HEK293T (cell line): Measurements from ENCODE around the gene ESRRG.

Experiments used
- CTCF ChIA-PET: fragments of 350-600 bp; formaldehyde crosslinking; extraction: SDS; loops from one replicate; lab custom pipeline; 2021; ENCODE audit warnings: antibody characterized with exemption, inconsistent platforms; lab: Yijun Ruan, JAX
- POLR2A ChIA-PET: fragments of 350-600 bp; formaldehyde crosslinking; extraction: SDS; loops from one replicate; lab custom pipeline; 2020; ENCODE audit warnings: antibody characterized with exemption, inconsistent platforms; lab: Yijun Ruan, JAX
- DNase-seq: peaks from one replicate; pipeline ENCODE4 v3.0.0; 2012; ENCODE audit warnings: mixed read lengths; ENCODE audit errors: extremely low spot score
- ARNT ChIP-seq: fragments of 450-650 bp; IDR thresholded peaks from 2 replicates; pipeline ENCODE4 v1.6.1; 2017; ENCODE audit warnings: mild to moderate bottlenecking
- BHLHE40 ChIP-seq: fragments of 450-650 bp; IDR thresholded peaks from 2 replicates; pipeline ENCODE4 v1.6.1; 2016; ENCODE audit warnings: mild to moderate bottlenecking, moderate library complexity, borderline replicate concordance
- CTBP1 ChIP-seq: fragments of 450-650 bp; IDR thresholded peaks from 2 replicates; pipeline ENCODE4 v1.6.1; 2016; ENCODE audit warnings: borderline replicate concordance
- ELF4 ChIP-seq: fragments of 450-650 bp; IDR thresholded peaks from 2 replicates; pipeline ENCODE4 v1.6.1; 2017; ENCODE audit warnings: antibody characterized with exemption
- FOXA1 ChIP-seq: fragments of 450-650 bp; IDR thresholded peaks from 2 replicates; pipeline ENCODE4 v1.6.1; 2016; ENCODE audit warnings: mild to moderate bottlenecking
- FOXK2 ChIP-seq: fragments of 450-650 bp; IDR thresholded peaks from 2 replicates; pipeline ENCODE4 v1.6.1; 2016; ENCODE audit warnings: mild to moderate bottlenecking
- FOXM1 ChIP-seq: fragments of 450-650 bp; IDR thresholded peaks from 2 replicates; pipeline ENCODE4 v1.6.1; 2017; ENCODE audit warnings: mild to moderate bottlenecking, borderline replicate concordance
- HDGF ChIP-seq: fragments of 450-650 bp; IDR thresholded peaks from 2 replicates; pipeline ENCODE4 v1.6.1; 2017; ENCODE audit warnings: antibody characterized with exemption, borderline replicate concordance
- L3MBTL2 ChIP-seq: fragments of 450-650 bp; conservative IDR thresholded peaks from 2 replicates; pipeline ENCODE4 v1.6.1; 2016; ENCODE audit warnings: mild to moderate bottlenecking
- LEF1 ChIP-seq: fragments of 450-650 bp; IDR thresholded peaks from 2 replicates; pipeline ENCODE4 v1.6.1; 2017; ENCODE audit warnings: mild to moderate bottlenecking, borderline replicate concordance
- NFRKB ChIP-seq: fragments of 450-650 bp; IDR thresholded peaks from 2 replicates; pipeline ENCODE4 v1.6.1; 2016; ENCODE audit warnings: mild to moderate bottlenecking, moderate library complexity
- SP1 ChIP-seq: fragments of 450-650 bp; IDR thresholded peaks from 2 replicates; pipeline ENCODE4 v1.6.1; 2017
- SUZ12 ChIP-seq: fragments of 450-650 bp; IDR thresholded peaks from 2 replicates; pipeline ENCODE4 v1.6.1; 2016; ENCODE audit warnings: mild to moderate bottlenecking
- TARDBP ChIP-seq: fragments of 450-650 bp; IDR thresholded peaks from 2 replicates; pipeline ENCODE4 v1.6.1; 2016
- ZNF384 ChIP-seq: fragments of 450-650 bp; IDR thresholded peaks from 2 replicates; pipeline ENCODE4 v1.6.1; 2016
- TF ChIP-seq, protein P1 (sequence below): fragments of 450-650 bp; IDR thresholded peaks from 2 replicates; pipeline ENCODE4 v1.6.1; 2016

The ESRRG gene

DNA sequence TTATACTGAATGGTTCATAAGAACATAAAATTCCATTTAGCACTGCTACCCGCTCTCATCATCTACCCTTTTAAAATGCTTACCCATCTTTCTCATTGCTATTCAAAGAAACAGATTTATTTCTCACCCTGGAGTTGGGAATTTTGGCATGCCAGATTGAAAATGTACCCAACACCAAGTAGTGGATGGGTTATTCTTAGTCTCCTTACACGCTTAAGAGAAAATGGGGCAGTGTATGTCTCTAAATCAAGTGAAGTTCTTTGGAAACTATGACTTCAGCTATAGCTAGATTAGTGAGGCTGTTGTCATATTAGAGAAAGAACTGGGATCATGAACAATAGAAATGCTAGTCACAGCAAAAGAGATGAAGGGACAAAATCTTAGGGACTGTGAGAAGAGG lies 27.7 kb upstream of the ESRRG start:
- DNase-seq = no peak

DNA sequence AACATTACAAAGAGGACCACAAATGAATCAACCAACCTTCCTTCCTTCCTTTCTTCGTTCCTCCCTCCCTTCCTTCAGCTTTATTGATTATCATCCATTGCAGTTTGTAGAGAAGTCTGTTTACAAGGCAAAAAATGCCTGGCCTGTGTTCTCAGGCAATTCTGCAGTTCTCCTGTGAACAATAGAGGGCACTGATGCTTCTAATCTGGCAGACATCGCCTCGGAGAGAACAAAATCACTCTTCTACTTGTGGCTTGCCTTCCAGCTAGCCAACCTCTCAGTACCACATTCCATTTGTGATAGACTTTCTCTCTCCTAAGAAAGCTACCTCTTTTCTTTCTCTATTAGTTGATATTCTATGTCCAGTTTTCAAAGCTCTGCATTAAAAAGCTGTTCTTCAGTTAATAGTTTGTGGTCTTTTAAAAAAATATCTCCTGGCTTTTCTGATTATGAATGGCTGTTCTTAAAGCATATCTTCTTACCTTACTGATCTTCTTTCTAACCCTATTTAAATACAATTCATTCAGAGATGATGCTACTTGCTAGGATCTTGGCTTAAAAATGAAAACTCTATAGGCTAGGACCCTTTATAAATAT lies 26.9 kb upstream of the ESRRG start:
- CTCF ChIA-PET = interaction anchor here (0.6 to 0.8 kb wide), 4 partner anchors 90 to 1409 kb away, joined by 3 to 4 read pairs (median 4); no protein-coding TSS in a partner anchor
- DNase-seq = peak; percentile 59
- TF ChIP-seq HDGF = no peak
- POLR2A ChIA-PET = no interaction called here

More for the DNA sequence above, 27.7 kb upstream of the ESRRG start:
- CTCF ChIA-PET = interaction anchor here (0.6 kb wide), 1 partner anchor 18 kb away, joined by 5 read pairs; no protein-coding TSS in a partner anchor
- POLR2A ChIA-PET = no interaction called here
- TF ChIP-seq ZNF384 (no peak), CTBP1 (no peak), FOXM1 (no peak), ARNT (no peak), BHLHE40 (no peak), HDGF (no peak), SUZ12 (no peak), FOXK2 (no peak), SP1 (no peak), FOXA1 (no peak), LEF1 (no peak), TARDBP (no peak), NFRKB (no peak), ELF4 (no peak), L3MBTL2 (no peak)
- TF ChIP-seq, protein P1, sequence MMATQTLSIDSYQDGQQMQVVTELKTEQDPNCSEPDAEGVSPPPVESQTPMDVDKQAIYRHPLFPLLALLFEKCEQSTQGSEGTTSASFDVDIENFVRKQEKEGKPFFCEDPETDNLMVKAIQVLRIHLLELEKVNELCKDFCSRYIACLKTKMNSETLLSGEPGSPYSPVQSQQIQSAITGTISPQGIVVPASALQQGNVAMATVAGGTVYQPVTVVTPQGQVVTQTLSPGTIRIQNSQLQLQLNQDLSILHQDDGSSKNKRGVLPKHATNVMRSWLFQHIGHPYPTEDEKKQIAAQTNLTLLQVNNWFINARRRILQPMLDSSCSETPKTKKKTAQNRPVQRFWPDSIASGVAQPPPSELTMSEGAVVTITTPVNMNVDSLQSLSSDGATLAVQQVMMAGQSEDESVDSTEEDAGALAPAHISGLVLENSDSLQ = no peak

DNA sequence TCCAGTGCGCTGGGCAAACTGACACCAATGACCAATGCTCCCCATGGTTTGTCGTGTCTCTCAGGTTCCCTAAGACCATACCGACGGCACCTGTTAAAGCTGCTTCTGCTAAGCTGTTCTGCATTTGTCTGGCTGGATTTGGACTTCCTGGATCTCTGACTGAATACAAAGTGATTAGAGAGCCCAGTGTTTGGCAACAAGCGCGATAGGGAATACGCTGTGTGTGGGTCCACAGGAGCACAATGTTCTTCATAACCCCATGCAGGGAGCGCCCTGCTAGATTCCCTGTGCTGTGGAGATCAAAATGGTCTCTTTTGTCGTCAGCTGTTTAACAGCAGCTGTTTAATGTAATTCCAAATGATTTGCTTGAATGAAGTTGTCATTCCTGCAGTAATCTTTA lies 26.0 kb upstream of the ESRRG start:
- CTCF ChIA-PET = interaction anchor here (0.7 to 0.8 kb wide), 2 partner anchors 91 to 911 kb away, joined by 3 to 4 read pairs; no protein-coding TSS in a partner anchor
- POLR2A ChIA-PET = no interaction called here

DNA sequence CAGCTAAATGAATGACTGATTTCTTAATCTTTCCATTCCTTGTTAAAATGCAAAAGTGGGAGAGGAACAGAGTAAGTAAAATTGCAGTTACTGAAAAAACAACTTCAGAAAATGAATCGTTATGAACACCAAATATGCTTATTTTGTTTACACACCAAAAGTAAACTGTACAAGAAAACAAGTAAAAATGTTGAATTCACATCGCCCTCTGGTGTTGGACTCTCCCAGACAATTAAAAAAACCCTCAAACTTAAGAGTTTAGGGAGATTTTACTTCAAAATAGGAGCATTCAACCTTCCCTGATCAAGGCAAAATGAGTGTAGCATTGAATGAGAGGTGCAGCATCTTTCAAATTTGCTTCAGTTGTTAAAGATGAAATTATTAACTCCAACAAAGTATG lies 19.4 kb upstream of the ESRRG start:
- no peak for DNase-seq
- CTCF ChIA-PET = interaction anchor here (0.8 kb wide), 2 partner anchors 10 to 15 kb away, joined by 3 read pairs; no protein-coding TSS in a partner anchor
- POLR2A ChIA-PET = no interaction called here
- TF ChIP-seq SP1 = no peak
- no peak for TF ChIP-seq CTBP1
- TF ChIP-seq L3MBTL2 = no peak
- TF ChIP-seq SUZ12 = no peak

More for the DNA sequence above, 26.0 kb upstream of the ESRRG start:
- no peak for DNase-seq
- TF ChIP-seq FOXM1 (no peak), BHLHE40 (no peak), ARNT (no peak), LEF1 (no peak), NFRKB (no peak), TARDBP (no peak), FOXK2 (no peak), FOXA1 (no peak), ELF4 (no peak), L3MBTL2 (no peak), SUZ12 (no peak), SP1 (no peak), CTBP1 (no peak), HDGF (no peak), ZNF384 (no peak)
- TF ChIP-seq, protein P1 = no peak

DNA sequence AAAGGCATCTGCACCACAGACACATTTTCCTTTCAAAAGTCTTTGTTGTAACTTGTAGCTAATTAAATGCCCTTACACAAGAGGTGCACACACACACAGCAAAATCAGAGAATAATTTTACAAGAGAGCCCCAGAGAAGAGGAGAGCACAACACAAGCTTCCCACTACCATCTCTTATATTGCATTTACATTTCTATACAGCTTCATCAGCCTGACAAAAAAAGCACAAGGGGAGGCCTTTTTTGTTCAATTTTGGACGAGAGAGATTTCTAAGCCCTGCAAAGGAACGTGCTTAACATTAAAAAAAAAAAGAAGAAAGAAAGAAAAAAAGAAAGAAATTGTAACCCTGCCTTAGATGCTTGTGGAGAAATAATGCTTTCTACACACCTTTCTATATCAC lies 17.1 kb upstream of the ESRRG start:
- ChIA-PET POLR2A (no interaction called here), CTCF (no interaction called here)
- DNase-seq = no peak
- TF ChIP-seq SUZ12 = no peak
- TF ChIP-seq FOXA1 = no peak
- no peak for TF ChIP-seq ARNT
- no peak for TF ChIP-seq HDGF
- TF ChIP-seq ELF4 = no peak
- TF ChIP-seq FOXK2 = no peak
- no peak for TF ChIP-seq L3MBTL2
- TF ChIP-seq SP1 = no peak
- TF ChIP-seq, protein P1 = no peak
- no peak for TF ChIP-seq ZNF384
- TF ChIP-seq CTBP1 = no peak
- no peak for TF ChIP-seq BHLHE40
- no peak for TF ChIP-seq FOXM1
- TF ChIP-seq TARDBP = no peak
- TF ChIP-seq NFRKB = no peak
- no peak for TF ChIP-seq LEF1

DNA sequence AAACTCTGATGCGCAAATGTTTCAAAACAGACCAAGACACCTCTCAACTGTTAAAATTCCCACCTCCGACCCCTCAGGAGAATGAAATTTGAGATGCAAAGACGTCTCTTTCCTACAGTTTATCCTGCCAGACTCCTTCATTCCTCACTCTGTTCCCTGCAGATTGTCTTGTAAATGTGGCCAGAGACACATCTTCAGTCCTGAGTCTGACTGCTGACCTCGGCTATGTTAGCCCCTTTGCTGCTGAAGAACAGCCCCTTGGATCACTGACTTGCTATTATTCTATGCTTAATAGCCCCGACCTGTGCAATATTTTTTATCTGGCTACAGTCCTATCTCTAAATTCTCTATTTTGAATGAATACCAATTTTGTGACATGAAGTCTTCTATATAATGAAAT lies 16.6 kb upstream of the ESRRG start:
- ChIA-PET POLR2A (no interaction called here), CTCF (no interaction called here)
- no peak for DNase-seq
- no peak for TF ChIP-seq FOXM1
- no peak for TF ChIP-seq FOXA1
- TF ChIP-seq, protein P1 = no peak
- no peak for TF ChIP-seq SUZ12
- TF ChIP-seq ARNT = no peak
- TF ChIP-seq ELF4 = no peak
- TF ChIP-seq TARDBP = no peak
- TF ChIP-seq LEF1 = no peak
- no peak for TF ChIP-seq CTBP1
- TF ChIP-seq NFRKB = no peak
- TF ChIP-seq SP1 = no peak
- TF ChIP-seq ZNF384 = no peak
- TF ChIP-seq FOXK2 = no peak
- TF ChIP-seq BHLHE40 = no peak
- TF ChIP-seq HDGF = no peak
- TF ChIP-seq L3MBTL2 = no peak
